Skin of body (tissue), 2 donors: ENCODE data around the gene TBC1D24. TPM values are rescaled to one million over a fixed set of nuclear protein-coding genes. Genes with fewer than 3 reads are reported as not detected.

Experiments
- DNase-seq: peaks from one replicate; lab custom pipeline; 2025; lab: John Stamatoyannopoulos, UW
- total RNA-seq: library from RNA; depleted of rRNA; stranded (reverse); fragments of >200 nt; gene quantifications from one replicate; pipeline ENCODE4 v1.2.3, GENCODE V29; 2014

The TBC1D24 gene
- total RNA-seq, 1 donor from 2014 or later = 8.8 TPM

DNA sequence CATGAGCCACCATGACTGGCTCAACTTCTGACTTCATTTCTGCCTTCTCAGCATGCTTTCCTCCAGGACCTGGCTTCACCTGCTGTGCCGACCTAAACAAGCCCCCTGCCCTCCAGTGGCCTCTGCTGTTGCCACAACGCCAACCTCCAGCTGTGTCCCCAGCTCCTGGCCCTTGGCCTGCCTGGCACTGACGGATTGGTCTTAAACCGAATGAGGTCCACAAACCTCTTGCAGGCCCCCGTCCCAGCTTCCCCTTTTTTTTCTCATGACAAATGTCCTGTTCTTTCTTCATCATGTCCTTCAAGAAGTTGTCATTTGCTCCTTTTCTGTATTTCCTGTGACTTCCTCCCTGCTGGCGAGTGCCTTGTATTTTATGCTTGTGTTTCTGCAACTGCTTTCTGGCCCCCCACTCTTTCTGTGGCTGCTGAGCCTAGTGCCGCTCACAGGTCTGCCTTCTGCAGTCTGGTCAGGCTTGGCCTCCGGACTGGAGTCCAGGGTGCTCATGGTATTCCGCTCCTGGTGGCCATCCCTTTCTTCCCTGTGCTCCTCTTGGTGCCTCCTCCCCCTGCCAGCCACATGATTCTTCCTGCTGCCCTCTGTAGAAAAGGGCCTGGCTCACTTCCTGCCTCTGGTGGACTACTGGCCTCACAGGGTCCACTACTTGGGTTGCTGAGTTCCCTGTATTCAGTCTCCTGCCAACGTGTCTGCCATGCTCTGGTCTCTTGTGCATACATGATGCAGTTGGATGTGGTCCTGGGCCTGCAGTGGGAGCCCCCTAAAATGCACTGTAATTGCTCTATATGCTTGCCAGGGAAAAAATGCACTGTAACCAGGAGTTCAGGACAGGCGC is 41.7 kb downstream of the TBC1D24 start:
- DNase-seq = no peak

DNA sequence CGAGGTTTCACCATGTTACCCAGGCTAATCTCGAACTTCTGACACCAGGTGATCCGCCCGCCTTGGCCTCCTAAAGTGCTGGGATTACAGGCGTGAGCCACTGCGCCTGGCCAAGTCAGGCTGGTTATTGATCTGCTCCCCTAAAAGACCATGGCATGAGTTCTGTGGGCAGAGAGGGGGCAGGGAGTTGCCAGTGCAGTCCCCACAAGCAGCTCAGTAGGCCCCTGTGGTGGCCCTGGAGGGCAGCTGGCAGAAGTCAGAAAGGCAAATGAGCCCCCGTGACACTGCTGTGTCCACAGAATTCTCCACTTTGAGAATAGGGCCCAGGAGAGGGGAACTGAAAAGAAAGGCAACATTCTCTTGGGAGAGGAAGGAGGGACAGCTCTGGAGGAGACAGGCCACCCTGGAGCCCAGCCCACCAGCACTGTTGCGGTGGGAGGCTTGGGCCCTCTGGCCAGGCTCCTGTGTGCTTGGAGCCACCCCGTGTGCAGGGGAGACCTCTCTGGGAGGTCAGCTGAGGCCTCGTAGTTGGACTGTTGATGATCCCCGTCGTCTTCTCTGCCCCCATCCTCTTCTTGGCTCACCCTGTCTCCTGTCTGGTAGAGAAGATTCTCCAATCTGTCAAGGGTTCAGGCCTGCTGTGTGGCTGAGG is 43.2 kb downstream of the TBC1D24 start:
- no peak for DNase-seq

DNA sequence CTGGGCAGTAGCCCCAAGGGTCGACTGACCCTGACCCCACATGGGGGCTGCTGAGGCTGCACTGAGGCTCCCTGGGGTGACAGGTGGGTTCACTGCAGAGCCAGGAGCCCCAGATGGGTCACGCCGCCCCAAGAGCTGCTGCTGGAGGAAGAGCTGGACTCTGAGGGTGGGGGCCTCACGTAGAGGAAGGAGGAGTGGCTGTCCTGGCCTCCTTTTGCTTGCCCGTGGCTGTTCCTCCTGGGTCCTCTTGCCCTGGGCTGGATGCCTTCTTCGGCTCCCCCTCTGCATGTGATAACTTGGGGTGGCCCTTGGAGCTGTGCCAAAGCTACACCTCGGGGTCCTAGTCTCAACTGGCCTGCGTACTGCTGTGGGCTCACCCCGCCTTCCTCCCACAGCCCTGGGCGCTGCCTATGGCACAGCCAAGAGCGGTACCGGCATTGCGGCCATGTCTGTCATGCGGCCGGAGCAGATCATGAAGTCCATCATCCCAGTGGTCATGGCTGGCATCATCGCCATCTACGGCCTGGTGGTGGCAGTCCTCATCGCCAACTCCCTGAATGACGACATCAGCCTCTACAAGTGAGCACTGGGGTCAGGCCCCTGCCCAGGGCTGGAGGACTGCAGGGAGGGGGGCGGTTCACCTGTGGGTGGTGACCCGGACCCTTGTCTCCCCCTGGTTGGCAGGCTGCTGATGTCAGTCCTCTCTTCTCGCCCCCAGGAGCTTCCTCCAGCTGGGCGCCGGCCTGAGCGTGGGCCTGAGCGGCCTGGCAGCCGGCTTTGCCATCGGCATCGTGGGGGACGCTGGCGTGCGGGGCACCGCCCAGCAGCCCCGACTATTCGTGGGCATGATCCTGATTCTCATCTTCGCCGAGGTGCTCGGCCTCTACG is 44.1 kb downstream of the TBC1D24 start:
- DNase-seq = no peak

DNA sequence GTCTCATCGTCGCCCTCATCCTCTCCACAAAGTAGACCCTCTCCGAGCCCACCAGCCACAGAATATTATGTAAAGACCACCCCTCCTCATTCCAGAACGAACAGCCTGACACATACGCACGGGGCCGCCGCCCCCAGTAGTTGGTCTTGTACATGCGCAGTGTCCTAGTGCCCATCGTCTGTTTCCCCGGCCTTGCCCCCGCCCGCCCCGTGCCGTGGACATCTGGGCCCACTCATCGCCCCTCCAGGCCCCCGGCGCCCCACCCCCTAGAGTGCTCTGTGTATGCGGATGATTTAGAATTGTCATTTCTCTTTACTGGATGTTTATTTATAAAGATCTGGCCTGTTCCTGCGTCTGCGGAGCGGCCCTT is 44.8 kb downstream of the TBC1D24 start:
- DNase-seq = no peak

DNA sequence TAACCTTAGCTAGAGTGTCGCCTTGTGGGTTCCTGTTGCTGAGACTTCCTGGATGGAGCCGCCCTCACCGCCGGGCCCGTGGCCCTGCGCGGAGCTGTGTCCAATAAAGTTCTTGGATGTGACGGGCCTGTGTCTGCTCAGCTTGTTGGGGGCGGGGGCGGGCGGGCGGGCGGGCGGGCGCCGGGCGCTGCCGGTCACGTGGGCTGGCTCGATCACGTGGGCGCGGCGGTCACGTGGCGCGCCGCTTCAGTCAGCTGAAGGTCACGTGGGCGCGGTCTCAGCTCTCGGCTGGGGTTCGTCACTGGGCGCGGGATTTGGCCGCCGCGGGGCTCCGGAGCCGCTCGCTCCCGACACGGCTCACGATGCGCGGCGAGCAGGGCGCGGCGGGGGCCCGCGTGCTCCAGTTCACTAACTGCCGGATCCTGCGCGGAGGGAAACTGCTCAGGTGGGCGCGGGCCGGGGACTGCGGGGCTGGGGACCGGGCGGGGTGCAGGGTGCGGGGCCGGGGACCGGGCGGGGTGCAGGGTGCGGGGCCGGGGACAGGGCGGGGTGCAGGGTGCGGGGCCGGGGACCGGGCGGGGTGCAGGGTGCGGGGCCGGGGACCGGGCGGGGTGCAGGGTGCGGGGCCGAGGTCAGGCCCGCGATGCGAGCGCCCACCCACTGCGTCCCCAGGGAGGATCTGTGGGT is 45.3 kb downstream of the TBC1D24 start, which contains the start of gene AMDHD2:
Gene AMDHD2, plus strand, starts transcription at position 275 of the 687 bp plus-strand sequence. Its CDS starts 88 bp downstream, at position 363.
- DNase-seq = peak; percentile 86

DNA sequence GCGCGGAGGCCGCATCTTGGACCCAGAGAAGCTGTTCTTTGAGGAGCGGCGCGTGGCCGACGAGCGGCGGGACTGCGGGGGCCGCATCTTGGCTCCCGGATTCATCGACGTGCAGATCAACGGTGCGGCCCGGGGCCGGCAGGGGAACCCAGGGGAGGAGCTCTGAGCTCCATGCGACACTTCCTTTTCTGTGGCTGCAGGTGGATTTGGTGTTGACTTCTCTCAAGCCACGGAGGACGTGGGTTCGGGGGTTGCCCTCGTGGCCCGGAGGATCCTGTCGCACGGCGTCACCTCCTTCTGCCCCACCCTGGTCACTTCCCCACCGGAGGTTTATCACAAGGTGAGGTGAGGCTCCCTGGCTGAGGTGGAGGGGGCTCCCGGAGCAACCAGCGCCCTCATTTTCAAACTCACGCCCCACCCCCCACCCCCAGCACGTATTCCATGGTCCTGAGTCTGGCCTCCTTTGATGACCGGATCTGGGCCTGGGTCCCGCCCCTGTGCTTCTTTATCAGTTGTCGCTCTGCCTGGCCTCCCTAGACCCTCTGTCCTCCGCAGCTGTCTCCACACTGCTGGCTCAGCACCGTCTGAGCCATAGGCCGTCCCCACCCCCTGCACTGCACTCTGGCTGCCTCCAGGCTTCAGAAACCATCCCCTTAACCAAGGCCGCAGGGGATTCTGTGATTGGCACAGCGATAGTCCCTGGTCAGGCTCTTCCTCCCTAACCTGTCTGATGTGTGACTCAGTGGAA is 46.0 kb downstream of the TBC1D24 start:
- no peak for DNase-seq

DNA sequence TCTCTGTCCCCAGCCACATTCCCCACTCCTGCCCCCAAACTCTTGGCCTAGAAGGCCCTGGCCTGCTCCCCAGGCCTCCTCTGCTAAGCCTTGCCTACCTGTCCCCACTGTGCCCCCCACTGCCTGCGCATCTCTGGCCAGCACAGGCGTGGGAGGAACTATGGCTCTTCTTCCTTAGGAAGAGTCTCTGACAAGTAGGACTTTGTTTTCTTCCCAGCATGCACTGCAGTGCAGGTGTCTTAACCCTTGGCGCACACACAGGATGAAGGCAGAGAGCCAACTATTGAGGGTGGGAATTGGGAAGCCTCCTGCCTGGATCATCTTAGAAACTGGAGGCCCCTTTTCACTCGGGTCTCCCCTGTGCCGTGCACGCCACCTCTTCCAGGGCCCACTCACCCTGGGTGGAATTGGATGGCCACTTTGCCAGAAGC is 48.9 kb downstream of the TBC1D24 start:
- DNase-seq = no peak

DNA sequence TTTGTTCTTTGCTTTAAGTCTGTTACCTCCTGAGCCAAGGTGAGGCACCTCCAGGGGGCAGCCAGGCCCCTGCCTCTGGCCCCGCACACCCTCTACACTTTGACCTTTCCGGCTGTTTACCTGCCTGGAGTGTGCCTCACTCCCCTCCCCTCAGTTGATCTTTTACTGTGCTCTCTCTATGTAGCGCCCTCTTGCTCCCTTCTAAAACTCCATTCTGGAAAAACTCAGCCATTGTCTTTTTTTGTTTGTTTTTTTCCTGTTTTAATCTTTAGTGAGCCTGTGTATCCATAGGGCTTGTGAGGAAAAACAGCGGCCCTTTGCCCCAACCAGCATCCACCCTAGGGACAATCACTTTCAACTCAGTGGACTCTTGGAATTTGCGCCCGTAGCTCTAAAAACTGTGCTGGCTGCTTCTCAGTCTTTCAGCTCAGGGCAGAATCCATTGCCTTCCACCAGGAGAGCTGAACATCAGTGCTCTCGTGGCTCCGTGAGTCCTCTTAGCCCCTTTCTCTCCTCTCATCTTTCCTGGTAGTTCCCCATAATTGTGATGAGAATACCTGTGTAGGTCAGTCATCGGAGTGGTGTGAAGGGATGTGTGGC is 49.5 kb downstream of the TBC1D24 start:
- no peak for DNase-seq

DNA sequence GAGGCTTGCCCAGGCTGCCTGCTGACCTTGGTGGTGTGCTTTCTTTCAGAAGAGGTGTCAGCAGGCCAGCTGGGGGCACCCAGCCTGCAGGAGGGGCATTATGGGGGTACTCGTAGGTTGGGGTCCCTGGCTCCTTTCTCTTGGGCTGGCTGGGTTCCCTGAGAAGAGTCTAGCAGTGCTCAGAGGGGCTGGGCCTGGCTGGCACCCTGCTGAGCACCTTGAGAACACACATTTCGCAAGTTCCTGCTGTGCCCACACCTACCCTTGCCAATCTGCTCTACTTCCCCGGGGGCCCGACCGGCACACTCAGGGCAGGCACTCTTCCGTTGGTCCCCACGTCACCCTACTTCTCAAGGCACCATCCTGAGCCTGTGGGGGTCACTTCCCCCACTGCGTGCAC is 51.2 kb downstream of the TBC1D24 start:
- no peak for DNase-seq

DNA sequence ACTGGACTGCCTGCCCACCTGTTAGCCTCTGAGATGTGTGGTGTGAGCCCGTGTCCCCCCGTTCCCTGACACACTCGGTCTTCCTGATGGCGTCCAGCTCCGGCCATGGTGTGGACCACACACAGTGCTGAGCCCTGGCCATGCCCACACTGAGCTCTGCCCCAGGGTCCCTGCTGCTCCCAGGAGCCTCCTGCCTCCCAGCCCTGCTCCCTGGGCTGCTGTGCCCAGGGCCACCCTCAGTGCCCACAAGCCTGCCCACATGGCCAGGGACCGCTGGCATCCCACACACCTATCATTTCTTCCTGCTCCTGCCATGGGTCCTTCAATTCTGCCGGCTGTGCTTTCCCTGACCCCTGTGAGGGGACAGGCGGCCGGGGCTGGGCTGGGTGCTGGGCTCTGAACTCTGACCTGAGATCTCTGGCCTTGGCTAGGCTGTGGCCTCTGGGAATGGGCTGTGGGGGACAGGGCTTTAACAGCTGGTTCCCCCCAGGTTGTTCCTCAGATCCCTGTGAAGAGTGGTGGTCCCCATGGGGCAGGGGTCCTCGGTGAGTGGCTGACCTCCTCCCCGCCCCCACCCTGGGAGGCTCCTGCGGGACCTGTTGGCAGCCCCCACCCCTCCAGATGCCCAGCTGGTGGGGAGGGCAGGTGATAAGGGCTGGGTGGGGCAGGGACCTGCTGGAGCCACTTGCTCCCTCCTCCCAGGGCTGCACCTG is 52.3 kb downstream of the TBC1D24 start:
- DNase-seq = no peak

DNA sequence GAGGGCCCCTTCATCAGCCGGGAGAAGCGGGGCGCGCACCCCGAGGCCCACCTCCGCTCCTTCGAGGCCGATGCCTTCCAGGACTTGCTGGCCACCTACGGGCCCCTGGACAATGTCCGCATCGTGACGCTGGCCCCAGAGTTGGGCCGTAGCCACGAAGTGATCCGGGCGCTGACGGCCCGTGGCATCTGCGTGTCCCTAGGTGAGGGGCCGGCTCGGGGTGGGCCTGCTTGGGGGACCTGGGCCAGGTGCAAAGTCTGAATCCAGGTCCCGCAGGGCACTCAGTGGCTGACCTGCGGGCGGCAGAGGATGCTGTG is 52.8 kb downstream of the TBC1D24 start:
- no peak for DNase-seq

DNA sequence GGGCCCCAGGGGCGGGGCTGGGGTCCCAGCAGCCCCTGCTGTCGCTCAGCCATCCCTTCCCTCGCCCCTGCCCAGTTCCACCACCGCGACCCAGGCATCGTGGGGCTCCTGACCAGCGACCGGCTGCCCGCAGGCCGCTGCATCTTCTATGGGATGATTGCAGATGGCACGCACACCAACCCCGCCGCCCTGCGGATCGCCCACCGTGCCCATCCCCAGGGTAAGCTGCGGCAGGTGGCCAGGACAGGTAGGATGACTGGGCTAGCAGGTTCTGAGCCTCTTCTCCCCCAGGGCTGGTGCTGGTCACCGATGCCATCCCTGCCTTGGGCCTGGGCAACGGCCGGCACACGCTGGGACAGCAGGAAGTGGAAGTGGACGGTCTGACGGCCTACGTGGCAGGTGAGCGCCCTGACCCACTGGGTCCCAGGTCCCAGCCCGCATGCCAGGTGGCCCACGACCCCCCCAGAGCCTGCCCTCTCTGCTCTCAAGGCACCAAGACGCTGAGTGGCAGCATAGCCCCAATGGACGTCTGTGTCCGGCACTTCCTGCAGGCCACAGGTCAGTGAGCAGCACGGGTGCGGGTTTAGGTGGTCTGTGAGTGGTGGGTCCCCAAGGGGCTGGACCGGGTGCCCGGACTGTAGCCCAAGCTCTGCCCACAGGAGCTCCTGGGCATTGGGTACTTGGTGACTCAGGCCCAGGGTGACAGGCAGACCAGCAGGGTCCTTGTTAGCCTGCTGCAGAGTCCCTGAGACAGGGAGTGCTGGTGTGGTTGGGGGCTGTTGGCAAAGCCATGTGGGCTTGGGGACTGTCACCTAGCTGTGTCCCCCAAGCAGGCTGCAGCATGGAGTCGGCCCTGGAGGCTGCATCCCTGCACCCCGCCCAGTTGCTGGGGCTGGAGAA is 53.5 kb downstream of the TBC1D24 start:
- no peak for DNase-seq

DNA sequence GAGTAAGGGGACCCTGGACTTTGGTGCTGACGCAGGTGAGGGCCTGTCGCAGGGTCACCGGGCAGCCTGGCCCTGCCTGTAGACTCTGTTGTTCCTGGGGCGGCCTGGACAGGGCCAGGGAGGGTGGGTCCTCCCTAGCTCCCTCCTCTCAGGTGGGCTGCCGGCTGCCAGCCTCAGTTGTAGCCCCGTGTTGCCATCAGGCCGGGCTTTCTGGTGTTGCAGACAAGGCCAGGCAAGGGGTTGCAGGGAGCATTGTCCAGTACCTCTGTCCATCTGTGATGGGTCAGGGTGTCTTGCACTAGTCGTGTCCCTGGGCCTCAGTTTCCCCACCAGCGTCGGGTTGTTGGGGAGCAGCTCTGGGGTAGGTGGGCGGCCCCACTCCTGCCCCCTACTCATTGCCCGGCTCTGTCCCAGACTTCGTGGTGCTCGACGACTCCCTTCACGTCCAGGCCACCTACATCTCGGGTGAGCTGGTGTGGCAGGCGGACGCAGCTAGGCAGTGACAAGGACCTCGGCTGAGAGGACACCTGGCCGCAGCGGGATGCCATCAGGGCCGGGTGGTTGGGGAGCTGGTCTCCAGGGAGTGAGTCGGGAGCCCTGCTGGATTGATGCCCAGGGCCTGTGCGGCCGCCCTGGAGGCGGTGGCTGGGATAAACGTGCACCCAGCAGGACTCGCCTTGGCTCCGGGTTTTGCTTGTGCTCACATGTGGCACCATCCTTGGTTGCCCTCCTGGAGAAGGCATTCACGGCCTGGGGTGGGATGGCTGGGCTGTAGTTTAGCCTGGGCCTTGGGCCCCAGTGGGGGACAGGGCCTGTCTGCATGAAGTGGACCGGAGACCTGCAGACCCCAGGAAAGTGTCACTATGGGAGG is 54.4 kb downstream of the TBC1D24 start:
- DNase-seq = no peak

DNA sequence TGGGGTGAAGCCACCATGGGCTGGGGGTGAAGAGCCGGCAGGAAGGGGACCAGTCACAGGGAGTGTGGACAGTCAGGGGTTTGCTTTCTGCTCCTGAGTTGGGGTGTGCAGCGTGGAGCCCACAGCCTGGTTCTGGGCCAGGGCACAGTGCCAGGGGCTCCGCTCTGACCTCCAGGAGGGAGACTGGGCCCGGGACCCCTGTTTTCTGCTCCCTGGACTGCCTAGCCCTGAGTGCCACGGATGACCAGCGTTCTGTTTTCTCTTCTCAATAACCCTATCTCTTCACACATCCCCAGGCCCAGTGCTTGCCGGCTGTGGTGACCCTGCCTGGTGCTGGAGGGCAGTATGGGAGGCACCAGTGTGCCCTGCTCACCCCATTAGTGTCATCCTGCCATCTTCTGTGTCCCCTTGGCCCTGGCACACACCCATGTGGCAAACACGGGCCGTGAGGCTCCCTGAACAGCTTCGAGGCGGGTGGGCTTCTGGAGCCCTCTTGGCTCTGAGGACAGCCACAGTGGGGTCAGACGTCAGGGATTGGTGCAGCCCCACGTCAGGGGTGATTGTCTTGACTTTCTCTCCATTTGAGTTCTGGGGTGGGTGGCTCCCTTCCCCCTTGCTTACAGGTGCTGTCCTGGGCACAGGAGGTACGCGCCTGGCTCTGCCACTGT is 55.2 kb downstream of the TBC1D24 start:
- DNase-seq = no peak

DNA sequence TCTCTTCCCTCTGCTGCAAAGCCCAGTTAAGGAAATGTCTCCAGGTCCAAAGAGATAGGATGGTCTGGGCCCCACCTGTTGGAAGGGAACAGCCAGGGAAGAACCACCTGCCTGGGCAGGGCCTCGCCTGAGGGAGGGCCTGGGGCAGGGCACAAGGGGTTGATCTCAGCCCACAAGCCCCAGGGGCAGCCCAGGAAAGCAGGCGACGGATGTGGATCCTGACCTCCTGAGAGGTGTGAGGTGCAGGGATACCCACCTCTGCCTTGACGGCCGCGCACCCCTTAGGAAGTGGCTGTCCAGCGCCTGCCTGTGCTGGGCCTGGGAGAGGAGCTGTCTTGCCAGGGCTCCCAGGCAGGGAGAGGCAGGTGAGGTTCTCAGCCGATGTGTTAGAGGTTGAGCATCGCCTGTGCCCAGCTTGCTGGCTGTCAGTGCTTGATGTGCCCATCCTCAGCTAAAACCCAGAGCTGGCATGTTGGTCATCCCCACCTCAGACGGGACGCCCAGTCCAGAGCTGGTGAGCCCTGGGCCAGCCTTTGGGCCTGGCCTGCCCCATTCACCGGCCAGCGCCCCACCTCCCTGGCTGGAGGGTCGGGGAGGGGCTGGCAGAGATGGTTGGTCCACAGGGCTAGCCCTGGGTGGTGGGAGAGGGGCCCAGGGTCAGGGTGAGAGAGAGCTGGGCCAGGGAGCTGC is 55.8 kb downstream of the TBC1D24 start:
- no peak for DNase-seq

DNA sequence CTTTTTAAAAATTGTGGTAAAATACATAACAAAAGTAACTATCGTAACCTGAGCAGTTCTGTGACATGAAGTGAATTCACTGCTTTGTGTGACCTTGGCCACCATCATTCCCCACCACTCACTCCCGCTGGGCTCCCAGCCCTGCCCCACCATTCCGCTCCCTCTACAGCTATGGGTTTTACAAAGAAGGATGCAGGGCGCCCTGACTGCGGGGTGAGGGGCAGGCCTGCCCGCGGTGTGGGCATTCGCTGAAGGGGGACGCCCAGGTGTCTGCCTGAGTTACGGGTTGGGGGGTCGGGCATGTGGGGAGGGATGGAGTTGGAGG is 56.4 kb downstream of the TBC1D24 start, which contains the start of gene CEMP1:
Gene CEMP1, minus strand, starts transcription at position 38 of the 325 bp plus-strand sequence. CDS start 335 bp downstream, outside the sequence.
- DNase-seq = no peak
